ENCODE data around the gene PTPN4.

The PTPN4 gene

DNA sequence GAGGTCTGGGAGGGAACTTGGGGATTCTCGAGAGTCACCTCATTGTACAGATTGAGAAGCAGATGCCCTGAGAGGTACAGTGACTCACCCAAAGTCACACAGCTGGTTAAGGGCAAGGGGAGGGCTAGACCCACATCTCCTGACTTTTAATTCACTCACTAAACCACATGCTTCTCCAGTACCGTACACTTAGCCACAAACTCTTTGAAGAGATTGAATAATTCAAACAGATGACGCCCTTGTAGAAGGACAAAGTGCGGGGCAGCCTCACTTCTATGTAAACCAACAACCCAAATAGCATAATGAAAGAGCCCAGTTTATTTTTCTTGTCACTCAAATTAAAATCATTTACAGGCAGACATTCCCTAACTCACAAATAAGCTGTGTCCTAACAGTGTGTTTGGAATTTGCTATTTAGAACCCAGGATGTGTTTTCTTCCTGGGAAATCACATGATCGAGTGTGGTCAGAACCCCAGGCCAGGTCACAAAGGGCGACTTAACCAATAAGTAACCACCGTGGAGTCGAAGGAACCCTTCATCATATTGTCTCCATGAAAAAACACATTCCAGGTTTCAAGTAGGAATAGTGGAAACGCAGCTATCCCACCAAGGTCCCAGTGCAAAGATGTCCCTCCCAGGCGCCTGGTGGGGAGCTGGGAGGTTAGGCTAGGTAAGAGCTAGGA, 35.8 kb upstream of the PTPN4 start:
- no peak overlapping the region for H3K4me3 ChIP-seq
- DNase-seq (ENCODE audit: low spot score): peak; percentile 56
- no peak overlapping the region for H3K27ac ChIP-seq
- TF ChIP-seq, protein P1, sequence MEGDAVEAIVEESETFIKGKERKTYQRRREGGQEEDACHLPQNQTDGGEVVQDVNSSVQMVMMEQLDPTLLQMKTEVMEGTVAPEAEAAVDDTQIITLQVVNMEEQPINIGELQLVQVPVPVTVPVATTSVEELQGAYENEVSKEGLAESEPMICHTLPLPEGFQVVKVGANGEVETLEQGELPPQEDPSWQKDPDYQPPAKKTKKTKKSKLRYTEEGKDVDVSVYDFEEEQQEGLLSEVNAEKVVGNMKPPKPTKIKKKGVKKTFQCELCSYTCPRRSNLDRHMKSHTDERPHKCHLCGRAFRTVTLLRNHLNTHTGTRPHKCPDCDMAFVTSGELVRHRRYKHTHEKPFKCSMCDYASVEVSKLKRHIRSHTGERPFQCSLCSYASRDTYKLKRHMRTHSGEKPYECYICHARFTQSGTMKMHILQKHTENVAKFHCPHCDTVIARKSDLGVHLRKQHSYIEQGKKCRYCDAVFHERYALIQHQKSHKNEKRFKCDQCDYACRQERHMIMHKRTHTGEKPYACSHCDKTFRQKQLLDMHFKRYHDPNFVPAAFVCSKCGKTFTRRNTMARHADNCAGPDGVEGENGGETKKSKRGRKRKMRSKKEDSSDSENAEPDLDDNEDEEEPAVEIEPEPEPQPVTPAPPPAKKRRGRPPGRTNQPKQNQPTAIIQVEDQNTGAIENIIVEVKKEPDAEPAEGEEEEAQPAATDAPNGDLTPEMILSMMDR (IDR thresholded peaks at IDR 0.05): no peak

DNA sequence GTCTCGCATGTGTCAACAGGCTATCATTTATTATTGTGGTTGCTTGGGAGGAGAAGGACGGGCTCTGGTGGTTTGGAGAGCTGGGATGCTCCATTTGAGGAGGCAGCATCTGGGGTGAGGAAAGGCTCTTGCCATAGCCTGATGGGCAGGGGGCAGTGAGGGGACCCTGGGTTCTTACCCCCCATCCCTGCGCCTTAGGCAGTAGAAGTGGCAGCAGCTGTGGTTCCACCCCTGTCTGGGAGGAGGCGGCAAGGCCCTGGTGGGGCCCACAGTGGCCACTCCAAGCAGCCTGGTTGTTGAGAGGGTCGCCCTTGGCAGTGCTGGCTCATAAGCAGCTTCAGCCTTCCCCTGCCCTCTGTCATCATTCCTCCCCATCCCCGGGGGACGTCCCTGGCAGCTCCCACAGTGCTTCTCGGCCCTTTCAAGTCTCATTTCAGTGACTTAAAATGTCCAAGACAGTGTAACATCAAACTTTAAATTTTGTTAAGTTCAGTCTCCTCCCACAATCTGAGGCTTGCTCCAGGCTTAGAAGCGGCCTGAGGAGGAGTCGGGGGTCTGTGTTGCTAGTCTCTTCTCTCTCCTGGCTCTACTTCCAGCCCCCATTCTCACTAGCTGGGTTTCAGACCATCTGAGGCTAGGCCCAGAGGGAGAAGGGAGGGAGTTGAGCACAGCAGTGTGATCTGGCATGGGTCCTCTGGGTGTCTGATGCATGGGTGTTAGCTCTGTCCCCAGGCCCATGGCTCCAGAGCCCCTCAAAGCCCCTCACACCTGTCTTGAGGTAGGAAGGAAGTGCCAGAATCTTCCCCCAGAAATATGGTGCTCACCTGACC, 34.9 kb upstream of the PTPN4 start:
- Histone ChIP-seq H3K4me3 (no peak overlapping the region), H3K27ac (no peak overlapping the region)
- TF ChIP-seq, protein P1 (IDR thresholded peaks at IDR 0.05): no peak
- DNase-seq (ENCODE audit: low spot score): peak; percentile 57

DNA sequence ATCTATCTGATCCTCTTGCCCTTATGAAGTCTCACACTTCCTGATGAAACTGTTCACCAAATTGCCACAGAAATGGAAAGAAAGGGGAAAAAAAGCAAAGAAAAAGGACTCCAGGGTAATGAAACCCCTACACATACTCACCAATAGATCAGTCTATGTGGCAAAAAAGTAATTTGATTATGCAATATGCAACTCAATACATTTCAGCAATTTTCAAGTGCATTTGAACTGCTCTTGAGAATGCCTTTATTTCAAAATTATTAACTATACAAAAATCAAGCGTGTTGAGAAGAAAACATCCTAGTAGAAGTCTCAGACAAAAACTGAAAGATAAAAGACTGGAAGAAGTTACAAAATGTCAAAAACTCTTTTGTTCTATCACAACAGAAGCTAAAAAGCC, 32.2 kb upstream of the PTPN4 start:
- H3K27ac ChIP-seq: no peak overlapping the region
- DNase-seq (ENCODE audit: low spot score): no peak
- no peak overlapping the region for H3K4me3 ChIP-seq
- TF ChIP-seq, protein P1 (IDR thresholded peaks at IDR 0.05): no peak

DNA sequence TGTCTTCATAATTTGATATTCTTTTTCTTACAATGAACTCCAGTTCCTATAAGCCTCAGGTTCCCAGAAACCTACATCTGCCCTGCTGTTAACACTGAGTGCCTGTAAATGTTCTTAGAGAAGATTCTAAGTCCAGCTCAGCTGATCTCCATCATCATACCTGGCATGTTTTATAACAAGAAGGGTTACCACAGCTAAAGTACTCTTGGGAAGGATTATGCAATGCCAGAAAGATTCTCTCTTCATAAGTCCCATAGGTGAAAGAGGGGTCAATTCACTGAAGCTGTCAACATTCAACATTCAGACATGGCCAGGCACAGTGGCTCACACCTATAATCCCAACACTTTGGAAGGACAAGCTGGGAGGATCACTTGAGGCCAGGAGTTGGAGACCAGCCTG, 31.3 kb upstream of the PTPN4 start:
- Histone ChIP-seq H3K4me3 (no peak overlapping the region), H3K27ac (no peak overlapping the region)
- DNase-seq (ENCODE audit: low spot score): no peak
- TF ChIP-seq, protein P1 (IDR thresholded peaks at IDR 0.05): no peak

DNA sequence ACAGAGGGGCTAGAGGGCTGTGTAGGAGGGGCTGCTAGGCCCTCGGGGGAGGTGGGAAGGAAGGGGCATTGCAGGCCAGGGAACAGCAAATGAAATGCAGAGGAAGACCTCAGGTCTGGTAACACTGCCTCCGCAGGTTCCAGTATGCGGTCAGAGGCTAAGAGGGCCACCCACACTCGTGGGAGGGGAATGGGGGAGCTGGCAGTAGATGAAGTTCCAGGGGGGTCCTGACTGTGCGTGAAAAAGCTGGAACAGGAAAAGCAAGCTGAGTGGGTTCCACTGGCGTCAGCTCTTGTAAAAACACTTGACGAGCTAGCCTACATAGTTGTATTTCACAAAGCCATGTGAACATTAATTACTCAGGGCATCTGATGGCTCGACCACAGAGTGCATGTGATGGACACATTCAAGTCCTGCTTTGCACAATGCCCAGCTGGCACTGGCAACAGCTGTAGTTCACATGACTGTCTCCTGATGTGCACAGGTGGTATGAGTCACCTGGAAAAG, 29.0 kb upstream of the PTPN4 start:
- Histone ChIP-seq H3K27ac (no peak overlapping the region), H3K4me3 (no peak overlapping the region)
- TF ChIP-seq, protein P1 (IDR thresholded peaks at IDR 0.05): no peak
- no peak for DNase-seq (ENCODE audit: low spot score)

DNA sequence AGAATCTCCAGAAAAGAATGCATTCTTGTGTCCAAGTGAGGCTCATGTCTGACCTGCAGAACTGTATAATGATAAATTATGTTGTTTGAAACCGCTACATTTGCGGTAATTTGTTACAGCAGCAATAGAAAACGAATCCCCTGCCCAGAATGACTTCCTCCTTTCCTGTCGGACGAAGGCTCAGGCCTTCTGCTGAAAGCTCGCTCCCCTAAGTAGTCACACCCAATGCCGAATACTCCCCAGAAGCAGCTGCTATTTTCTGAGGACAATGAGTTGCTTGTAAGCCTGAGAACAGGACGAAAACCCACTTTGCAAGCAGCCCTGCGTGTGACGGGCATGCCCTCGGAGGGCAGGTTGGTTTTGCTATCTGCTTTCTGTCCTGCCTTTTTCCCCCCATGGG, 27.7 kb upstream of the PTPN4 start:
- TF ChIP-seq, protein P1 (IDR thresholded peaks at IDR 0.05): no peak
- Histone ChIP-seq H3K27ac (no peak overlapping the region), H3K4me3 (no peak overlapping the region)
- no peak for DNase-seq (ENCODE audit: low spot score)
